C4-2B (cell line): Measurements from ENCODE around the gene SPINT2.

Source experiments
- ZFX ChIP-seq: fragments of 450-650 bp; IDR thresholded peaks from 2 replicates; pipeline ENCODE4 v1.6.1; 2017
- TF ChIP-seq, protein P1 (sequence below): fragments of 450-650 bp; conservative IDR thresholded peaks from 2 replicates; pipeline ENCODE4 v1.5.1; 2017; ENCODE audit warnings: mild to moderate bottlenecking

DNA sequence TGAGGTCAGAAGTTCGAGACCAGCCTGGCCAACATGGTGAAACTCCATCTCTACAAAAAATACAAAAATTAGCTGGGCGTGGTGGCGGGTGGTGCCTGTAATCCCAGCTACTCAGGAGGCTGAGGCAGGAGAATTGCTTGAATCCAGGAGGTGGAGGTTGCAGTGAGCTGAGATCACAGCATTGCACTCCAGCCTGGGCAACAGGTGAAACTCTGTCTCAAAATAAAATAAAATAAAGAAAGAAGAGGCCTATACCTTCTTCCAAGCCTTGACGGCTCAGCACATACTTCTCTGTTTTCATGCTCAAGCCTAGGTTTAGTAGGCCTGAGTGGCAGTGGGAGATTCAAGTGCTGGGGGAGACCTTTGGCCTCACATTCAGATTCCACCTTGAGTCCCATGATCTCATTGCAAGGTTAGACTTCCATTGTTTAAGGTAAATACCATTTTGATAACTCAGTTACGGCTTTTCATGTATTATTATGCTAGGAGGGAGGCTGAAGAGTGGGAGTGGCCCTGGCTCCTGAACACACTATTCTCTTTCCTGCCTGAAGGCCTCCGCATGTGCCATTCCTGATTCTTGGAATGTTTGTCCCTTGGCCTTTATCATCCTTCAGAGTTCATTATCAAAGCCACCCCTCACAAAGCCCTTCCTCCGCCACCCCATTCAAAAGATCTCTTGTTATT is 1.6 kb upstream of the SPINT2 start:
- TF ChIP-seq, protein P1, sequence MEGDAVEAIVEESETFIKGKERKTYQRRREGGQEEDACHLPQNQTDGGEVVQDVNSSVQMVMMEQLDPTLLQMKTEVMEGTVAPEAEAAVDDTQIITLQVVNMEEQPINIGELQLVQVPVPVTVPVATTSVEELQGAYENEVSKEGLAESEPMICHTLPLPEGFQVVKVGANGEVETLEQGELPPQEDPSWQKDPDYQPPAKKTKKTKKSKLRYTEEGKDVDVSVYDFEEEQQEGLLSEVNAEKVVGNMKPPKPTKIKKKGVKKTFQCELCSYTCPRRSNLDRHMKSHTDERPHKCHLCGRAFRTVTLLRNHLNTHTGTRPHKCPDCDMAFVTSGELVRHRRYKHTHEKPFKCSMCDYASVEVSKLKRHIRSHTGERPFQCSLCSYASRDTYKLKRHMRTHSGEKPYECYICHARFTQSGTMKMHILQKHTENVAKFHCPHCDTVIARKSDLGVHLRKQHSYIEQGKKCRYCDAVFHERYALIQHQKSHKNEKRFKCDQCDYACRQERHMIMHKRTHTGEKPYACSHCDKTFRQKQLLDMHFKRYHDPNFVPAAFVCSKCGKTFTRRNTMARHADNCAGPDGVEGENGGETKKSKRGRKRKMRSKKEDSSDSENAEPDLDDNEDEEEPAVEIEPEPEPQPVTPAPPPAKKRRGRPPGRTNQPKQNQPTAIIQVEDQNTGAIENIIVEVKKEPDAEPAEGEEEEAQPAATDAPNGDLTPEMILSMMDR = no peak
- TF ChIP-seq ZFX = no peak
